Testis (tissue), 3 donors: ENCODE data around the gene ALG1. TPM values are rescaled to one million over a fixed set of nuclear protein-coding genes. Genes with fewer than 3 reads are reported as not detected.

ENCODE experiments used
- DNase-seq: peaks from one replicate; pipeline ENCODE4 v3.0.0-alpha.2; 2019
- H3K27ac ChIP-seq, 2 donors: fragments of 200-600 bp; sonication (generic); one replicate each; pipeline ENCODE4 v1.5.1; 2019
- H3K27me3 ChIP-seq: fragments of 200-600 bp; sonication (generic); one replicate; pipeline ENCODE4 v1.5.1; 2019
- H3K36me3 ChIP-seq: fragments of 200-600 bp; sonication (generic); one replicate; pipeline ENCODE4 v1.5.1; 2017; ENCODE audit warnings: low read depth; ENCODE audit errors: missing control alignments
- H3K4me1 ChIP-seq: fragments of 200-600 bp; sonication (generic); one replicate; pipeline ENCODE4 v1.5.1; 2019
- H3K4me3 ChIP-seq, 2 donors: fragments of 200-600 bp; sonication (generic); one replicate each; pipeline ENCODE4 v1.5.1; 2017 to 2019
- H3K9me3 ChIP-seq: fragments of 200-600 bp; sonication (generic); one replicate; pipeline ENCODE4 v1.5.1; 2017
- POLR2A ChIP-seq: fragments of 450-650 bp; IDR thresholded peaks from one replicate; pipeline ENCODE4 v1.6.1; 2017; ENCODE audit warnings: antibody characterized with exemption, mild to moderate bottlenecking, moderate library complexity
- WGBS, 2 donors: methylation state at CpG; one replicate each; pipeline ENCODE4 v1.1.5; 2018; 5-methylcytosine and 5-hydroxymethylcytosine counted together
- intact Hi-C: fragments of 100-400 bp; cut with DNase I; formaldehyde crosslinking; loops from one replicate; pipeline ENCODE4 v1.15.1; 2023; ENCODE audit warnings: low total_unique reads
- polyA plus RNA-seq: library from polyadenylated mRNA; stranded (reverse); fragments of 350-450 nt; fragmentation: Illumina TruSeq; extraction: RNeasy Lipid Tissue Mini Kit (QIAGEN cat#74804); gene quantifications from one replicate; pipeline ENCODE4 v1.2.3, GENCODE V29; 2014; ENCODE audit warnings: low read depth, low replicate concordance; ENCODE audit not compliant: insufficient read depth
- total RNA-seq, 2 donors: library from RNA; depleted of rRNA; stranded (reverse); fragments of >200 nt; gene quantifications; one replicate each; pipeline ENCODE4 v1.2.3, GENCODE V29; 2016
- TF ChIP-seq, protein P1 (sequence below), 3 experiments: fragments of 450-650 bp in 2 of 3; fragments of 200-600 bp in 1 of 3; sonication (generic) in 1 of 3; IDR thresholded peaks; one replicate each; pipeline ENCODE4 v1.5.1; 2016 to 2019; ENCODE audit warnings: antibody characterized with exemption in 3 of 3, mild to moderate bottlenecking in 2 of 3, moderate library complexity in 1 of 3

ALG1 gene
- total and polyA plus RNA-seq, 3 donors from 2014 or later = 34.3 to 54.3 (median 35.9) TPM

DNA sequence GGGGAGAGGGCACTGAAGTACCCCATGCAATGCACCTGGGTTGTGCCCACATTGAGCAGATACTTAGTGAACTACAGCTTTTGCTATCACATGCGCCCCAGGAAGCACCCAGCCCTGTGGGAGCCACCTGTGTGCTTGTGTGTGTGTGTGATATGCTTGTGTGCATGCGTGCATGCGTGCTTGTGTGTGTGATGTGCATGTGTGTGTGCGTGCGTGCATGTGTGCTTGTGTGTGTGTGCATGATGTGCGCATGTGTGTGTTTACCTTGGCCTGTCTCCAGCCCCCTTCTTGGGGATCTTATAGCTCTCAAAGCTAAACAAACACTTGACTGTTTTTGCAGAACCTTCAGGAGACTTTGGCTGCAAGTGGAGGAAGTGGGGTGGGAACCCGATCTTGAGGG lies 6.7 kb upstream of the ALG1 start:
- DNase-seq = no peak
- TF ChIP-seq, protein P1, sequence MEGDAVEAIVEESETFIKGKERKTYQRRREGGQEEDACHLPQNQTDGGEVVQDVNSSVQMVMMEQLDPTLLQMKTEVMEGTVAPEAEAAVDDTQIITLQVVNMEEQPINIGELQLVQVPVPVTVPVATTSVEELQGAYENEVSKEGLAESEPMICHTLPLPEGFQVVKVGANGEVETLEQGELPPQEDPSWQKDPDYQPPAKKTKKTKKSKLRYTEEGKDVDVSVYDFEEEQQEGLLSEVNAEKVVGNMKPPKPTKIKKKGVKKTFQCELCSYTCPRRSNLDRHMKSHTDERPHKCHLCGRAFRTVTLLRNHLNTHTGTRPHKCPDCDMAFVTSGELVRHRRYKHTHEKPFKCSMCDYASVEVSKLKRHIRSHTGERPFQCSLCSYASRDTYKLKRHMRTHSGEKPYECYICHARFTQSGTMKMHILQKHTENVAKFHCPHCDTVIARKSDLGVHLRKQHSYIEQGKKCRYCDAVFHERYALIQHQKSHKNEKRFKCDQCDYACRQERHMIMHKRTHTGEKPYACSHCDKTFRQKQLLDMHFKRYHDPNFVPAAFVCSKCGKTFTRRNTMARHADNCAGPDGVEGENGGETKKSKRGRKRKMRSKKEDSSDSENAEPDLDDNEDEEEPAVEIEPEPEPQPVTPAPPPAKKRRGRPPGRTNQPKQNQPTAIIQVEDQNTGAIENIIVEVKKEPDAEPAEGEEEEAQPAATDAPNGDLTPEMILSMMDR (IDR thresholded peaks at IDR 0.05) = no peak
- no peak for TF ChIP-seq POLR2A
- no peak overlapping the region for H3K27ac ChIP-seq
- H3K4me3 ChIP-seq = no peak overlapping the region
- WGBS, 2 donors = 65 to 76% methylated on average over 7 of the region's 7 CpGs
- intact Hi-C loops = no loop called here
- H3K27me3 ChIP-seq = no peaks in the 10 kb centered on the region
- H3K9me3 ChIP-seq = no peaks in the 10 kb centered on the region
- H3K36me3 ChIP-seq = no peaks in the 10 kb centered on the region
- no peaks in the 10 kb centered on the region for H3K4me1 ChIP-seq

DNA sequence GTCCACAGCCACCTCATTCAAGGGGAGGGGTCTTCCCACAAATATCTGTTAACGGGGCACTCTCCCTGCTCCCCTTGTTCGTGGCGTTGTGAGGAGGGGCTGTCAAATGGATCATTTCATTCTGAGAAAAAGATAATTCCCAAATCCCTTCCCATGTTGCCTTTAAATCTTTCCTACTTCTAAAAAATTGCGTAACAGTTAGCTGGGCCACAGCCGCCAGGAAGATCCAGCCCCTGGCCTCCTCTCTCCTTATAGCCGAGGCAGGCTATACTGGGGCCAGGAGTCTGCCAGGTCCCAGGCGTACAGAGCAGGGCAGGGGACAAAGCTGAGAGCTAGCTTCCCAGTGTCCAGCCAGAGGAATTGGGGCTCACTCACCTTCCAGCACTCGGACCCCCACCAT lies 6.3 kb upstream of the ALG1 start:
- TF ChIP-seq POLR2A = no peak
- TF ChIP-seq, protein P1 (IDR thresholded peaks at IDR 0.05) = no peak
- 72 to 76% methylated on average over 8 of the region's 8 CpGs for WGBS, 2 donors
- no peaks in the 10 kb centered on the region for H3K27me3 ChIP-seq
- H3K27ac ChIP-seq = no peak overlapping the region
- no peaks in the 10 kb centered on the region for H3K4me1 ChIP-seq
- intact Hi-C loops = no loop called here
- H3K9me3 ChIP-seq = no peaks in the 10 kb centered on the region
- H3K36me3 ChIP-seq = no peaks in the 10 kb centered on the region
- no peak for DNase-seq
- no peak overlapping the region for H3K4me3 ChIP-seq

DNA sequence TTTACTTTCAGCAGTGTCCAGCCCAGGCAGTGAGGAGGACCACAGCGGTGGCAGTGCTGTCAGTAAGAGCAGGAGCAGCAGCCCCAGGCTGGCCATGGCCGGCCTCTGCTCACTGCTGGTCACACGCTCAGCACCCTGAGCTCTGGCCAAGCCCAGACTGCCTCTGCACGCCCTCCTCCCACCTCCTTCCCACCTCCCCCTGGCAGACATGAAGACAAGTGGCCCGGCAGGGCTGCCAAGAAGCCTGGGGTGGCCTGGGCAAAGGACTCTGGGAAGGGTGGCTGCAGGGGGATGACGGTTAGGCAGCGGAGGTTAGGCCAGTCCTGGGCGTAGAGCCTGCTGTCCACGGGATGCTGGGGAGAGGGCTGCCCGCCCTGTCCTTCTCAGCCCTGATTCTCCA lies 5.8 kb upstream of the ALG1 start, which contains the start of gene C16orf89:
C16orf89 (minus strand) TSS at position 144 of the 400 bp plus-strand sequence; CDS start at position 96, 48 bp downstream.
- DNase-seq = no peak
- Histone ChIP-seq H3K27ac (no peak within 1 kb of the TSS), H3K27me3 (no peaks in the 10 kb centered on the region), H3K4me3 (no peak within 1 kb of the TSS), H3K9me3 (no peaks in the 10 kb centered on the region), H3K36me3 (no peaks in the 10 kb centered on the region), H3K4me1 (no peaks in the 10 kb centered on the region)
- 64 to 68% methylated on average over 7 to 10 of the region's 10 CpGs for WGBS, 2 donors
- TF ChIP-seq POLR2A = no peak
- TF ChIP-seq, protein P1 (IDR thresholded peaks at IDR 0.05) = no peak
- intact Hi-C loops = no loop called here

DNA sequence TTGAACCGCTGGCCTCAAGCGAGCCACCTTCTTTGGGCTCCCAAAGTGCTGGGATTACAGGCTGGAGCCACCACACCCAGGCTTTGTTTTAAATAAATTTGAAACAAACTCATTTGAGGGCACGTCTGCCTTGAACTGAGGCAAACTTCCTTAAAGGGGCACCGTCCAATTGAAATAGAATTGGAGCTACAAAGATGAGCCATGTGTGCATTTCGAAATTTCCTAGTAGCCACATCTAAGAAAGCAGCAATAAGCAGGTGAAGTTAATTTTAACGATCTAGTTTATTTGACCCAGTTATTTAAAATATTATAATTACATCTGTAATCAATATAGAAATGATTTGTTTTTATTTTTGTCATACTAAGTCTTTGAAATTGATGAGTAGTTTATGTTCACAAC lies 5.1 kb upstream of the ALG1 start:
- Histone ChIP-seq H3K9me3 (no peaks in the 10 kb centered on the region), H3K4me3 (no peak overlapping the region), H3K27me3 (no peaks in the 10 kb centered on the region), H3K4me1 (no peaks in the 10 kb centered on the region), H3K36me3 (no peaks in the 10 kb centered on the region), H3K27ac (no peak overlapping the region)
- intact Hi-C loops = no loop called here
- no peak for TF ChIP-seq POLR2A
- TF ChIP-seq, protein P1 (IDR thresholded peaks at IDR 0.05) = no peak
- WGBS, 2 donors = 81 to 86% methylated on average over 6 of the region's 6 CpGs
- DNase-seq = no peak

DNA sequence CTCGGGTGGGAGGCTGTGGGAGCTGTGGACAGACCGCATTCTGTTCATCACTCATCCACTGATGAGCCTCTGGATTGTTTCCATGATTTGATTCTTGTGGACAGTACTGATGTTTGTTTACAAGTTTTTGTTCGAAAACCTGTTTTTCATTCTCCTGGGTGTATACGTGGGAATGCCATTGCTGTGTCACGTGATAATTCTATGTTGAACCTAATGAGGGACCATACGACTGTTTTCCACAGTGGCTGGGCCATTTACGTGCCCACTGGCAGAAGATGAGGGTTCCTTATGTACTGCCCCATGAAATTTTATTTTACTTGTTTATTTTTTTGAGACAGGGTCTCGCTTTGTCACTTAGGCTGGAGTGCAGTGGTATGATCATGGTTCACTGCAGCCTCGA lies 2.6 kb upstream of the ALG1 start:
- no peak for DNase-seq
- Histone ChIP-seq H3K27ac (no peak overlapping the region), H3K4me3 (no peak overlapping the region), H3K4me1 (peaks cover 11% of the 10 kb centered on the region), H3K27me3 (no peaks in the 10 kb centered on the region), H3K9me3 (no peaks in the 10 kb centered on the region), H3K36me3 (no peaks in the 10 kb centered on the region)
- TF ChIP-seq POLR2A = no peak
- TF ChIP-seq, protein P1 (IDR thresholded peaks at IDR 0.05) = no peak
- intact Hi-C loops = no loop called here
- 87 to 89% methylated on average over 9 of the region's 9 CpGs for WGBS, 2 donors
